Fibroblast of gingiva (primary cell): Measurements from ENCODE around the gene GPS1.

Experiments
- DNase-seq: peaks from one replicate; pipeline ENCODE4 v3.0.0-alpha.2; 2011; ENCODE audit warnings: low read depth

Gene GPS1

GRCh38 chr17:82014971-82015310 lies 36.8 kb upstream of the GPS1 start:
- DNase-seq: no peak

DNA sequence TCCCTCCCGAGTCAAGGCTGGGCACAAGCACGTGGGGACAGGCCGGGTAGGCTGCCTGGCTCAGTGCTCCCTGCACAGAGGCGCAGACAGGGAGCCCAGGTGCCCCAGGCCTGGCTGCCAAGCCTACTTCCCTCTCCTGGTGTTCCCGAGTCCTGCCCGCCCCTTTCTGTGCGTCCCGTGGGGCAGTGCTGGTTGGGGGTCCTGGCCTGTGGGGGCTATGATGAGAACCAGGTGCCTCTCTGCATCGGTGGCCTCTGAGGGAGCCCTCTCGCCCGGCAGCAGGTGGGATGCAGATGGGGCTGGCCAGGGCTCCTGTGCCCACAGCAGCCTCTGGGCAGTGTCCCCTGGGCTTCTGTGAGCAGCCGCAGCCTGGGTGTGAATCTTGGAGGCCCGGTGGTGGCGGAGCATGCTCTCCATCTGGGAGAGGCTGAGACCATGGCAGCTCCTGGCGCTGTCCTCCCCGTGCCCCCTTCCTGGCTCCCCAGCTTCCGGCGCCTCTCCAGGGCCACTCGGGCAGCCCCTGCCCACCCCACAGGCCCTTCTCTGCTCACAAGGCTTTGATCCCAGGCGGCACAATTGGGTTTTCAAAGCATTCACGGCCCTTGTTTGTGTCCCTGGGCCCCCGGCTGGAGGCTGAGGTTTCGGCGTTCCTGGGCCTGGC lies 36.3 kb upstream of the GPS1 start:
- DNase-seq: no peak

- DNase-seq: no peak
Measured at GRCh38 chr17:82016061-82016874, 35.4 kb upstream of the GPS1 start.

DNA sequence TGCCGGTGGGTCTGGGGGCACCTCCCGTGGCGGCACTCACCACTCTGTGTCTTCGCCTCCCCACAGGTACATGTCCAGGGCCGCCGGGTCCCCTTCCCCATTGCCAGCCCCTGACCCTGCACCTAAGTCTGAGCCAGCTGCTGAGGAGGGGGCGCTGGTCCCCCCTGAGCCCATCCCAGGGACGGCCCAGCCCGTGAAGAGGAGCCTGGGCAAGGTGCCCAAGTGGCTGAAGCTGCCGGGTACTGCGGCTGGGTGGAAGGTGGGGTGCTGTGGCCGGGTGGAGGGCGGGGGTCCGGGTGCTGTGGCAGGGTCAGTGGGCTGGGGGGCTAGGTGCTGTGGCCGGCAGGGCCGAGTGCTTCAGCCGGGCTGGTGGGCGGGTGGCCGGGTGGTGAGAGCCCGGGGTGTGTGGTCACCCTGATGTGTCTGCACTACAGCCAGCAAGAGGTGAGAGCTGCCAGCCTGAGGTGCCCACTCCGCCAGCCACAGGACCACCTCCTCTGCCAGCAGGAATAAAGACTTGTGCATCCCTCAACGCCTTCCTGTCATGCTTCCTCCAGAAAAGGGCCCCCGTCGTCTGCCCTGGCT lies 34.7 kb upstream of the GPS1 start:
- no peak for DNase-seq

DNA sequence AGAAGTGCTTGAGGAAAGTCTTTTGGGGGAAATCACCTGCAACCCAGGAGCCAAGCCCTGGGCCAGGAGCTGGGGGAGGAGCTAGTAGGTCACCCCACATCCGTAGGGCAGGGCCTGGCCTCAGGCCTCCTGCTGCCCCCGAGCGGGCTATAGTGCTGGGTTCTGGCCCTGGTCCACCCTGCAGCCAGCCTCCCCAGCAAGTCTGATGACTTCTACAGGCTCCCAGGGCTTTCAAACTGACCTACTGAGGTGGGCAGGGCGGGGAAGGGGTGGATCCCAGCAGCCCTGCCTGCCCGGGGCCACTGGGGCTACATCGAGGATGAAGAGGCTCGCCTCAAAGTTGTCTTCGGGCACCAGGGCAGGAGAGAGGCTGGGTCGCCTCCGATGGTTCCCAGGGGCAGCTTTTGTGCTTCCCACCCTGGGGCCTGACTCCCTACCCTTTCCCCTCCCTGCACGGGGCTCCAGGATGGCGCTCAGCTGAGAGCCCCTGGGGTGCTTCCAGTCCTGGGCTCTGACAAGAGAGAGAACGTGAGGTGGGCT lies 34.0 kb upstream of the GPS1 start:
- DNase-seq: no peak

DNA sequence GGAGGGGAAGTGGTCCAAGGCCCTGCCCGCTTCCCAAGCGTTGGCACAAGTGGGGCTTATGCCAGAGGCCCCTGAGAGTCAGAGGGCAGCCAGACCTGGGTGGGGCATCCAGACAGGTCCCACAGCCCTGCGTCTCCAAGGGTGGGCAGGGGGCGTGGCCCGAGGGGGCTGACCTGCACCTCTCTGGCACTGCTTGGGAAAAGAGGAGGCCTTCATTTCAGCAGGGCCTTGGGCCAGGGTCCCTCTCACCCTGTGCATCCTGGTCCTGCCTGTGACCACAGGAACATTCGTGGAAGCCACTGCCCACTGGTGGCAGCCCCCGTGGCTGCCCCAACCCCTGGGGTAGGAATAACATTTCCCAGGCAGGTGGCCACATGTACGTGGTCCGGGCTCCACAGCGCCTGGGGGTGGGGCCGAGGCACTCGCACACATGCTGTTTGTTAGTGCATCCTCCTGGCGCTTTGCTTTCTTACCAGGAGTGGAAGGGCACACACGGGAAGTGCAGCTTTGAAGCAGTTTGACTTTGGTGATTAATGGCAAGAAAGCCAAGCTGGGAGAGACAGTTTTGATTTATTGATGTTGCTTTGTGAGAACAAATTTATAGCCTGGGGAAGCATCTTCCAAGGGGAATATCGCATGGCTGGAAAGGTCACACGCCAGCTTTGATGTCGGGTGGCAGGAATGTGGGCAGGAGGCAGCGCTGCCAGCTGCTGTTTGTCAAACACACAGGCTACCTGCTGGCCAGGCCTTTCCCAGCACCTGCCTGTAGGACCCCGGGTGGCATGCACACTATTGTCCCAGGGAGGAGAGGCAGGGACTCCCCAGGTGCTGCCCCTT lies 33.3 kb upstream of the GPS1 start:
- no peak for DNase-seq

DNA sequence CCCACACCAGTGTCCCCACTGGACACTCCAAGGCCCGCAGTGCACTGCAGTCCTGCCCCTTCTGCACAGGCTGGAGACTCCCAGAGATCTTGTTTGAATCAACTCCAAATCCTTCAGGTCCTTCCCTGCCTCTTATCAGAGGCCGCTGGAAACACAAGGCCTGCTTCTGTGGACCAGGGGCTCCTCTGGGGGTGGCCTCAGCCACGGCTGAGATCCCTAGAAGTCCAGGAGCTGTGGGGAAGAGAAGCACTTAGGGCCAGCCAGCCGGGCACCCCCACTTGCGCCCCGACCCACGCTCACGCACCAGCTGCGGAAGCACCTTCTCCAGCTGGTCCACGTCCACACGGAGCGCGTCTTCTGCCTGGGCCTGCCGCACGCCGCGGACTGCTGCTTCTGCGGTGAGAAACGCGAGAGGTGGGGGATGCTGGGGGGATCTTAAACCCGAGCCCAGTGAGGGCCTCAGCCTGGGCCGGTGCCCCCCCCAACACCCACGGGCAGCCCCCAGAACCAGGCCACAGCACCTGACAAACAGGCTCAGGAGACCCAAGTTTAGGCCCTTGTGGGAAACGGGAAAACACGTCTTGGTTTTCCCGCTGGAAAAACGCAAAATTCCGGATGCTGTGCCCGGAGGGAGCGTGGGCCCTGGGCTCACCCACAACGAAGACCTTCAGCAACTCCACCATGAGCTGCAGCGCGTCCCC lies 32.6 kb upstream of the GPS1 start:
- DNase-seq: no peak

- DNase-seq: no peak
Measured at GRCh38 chr17:82019690-82020571, 31.8 kb upstream of the GPS1 start.

DNA sequence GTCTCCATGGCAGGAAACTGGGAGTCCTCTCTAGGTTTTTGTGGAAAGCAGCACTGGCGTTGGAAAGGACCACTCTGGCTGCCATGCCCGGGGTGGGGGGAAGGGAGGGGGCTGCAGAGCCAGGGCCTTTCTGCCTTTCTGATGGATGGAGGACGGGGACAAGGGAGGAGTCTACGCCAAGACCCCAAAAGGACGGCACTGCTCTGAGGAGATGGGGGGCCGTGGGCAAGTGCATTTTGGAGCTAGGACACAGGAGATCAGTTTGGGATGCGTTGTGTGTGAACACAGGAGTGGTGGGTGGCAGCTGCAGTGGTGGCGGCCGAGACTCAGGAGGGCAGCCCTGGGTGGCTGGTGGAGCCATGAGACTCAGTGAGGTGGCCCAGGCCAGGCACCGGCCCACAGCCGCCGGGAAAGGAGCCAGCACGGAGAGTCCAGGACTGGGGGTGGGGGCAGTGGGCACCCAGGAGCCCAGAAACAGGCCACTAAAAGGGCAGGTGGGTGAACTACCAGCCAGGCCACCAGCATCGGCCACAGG lies 31.1 kb upstream of the GPS1 start:
- DNase-seq: no peak

DNA sequence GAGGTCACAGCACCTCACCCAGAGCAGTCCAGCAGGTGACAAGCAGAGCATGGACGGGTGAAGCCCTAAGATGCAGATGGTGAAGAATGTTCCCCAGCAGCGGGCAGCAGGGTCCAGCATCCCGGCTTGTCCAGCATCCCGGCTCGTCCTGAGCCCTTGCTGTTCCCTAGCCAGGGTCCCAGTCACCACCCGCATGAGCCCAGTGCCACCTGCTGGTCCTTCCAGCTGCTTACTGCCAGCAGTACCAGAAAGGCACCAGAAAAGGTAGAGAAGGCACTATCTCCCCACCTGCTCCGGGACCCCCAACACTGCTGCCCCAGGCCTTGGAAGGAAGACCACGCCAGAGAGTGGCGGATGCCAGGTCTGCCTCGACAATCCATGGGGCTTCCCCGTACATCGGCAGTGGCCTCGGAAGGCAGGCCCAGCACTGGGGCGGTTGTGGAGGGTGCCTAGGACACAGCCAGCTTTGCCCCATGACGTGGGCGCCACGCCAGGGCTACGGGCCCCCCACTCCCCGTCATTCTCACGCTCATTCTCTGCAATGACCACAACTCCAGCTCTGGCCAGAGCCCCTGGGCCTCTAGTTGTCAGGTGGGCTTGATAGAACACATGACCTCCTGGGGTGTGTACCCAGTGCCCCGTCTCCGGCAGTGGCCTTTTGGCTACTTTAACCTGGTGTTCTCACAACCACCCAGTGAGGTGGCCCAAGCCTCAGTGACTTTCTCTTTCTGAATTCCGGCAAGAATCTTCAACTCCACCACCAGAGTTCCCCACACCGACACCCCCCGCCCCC lies 30.4 kb upstream of the GPS1 start:
- DNase-seq: peak; percentile 72

DNA sequence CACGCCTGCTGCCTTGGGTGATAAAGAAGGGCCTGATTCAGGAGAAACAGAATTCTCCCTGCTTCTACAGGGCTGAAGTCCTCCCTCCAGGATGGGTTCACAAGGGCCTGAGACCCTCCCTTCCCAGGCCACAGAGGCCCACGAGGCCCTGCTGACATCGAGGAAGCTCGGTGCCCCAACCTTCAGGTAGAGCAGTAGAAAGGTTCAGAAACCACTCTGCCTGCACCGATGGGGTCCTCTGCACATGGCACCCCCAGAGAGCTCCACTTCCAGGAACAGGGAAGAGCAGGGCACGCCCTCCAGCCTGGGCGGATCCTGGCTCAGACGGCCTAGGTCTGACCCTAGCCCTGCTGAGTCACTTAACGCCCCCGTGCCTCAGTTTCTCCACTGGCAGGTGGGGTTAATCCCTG lies 29.8 kb upstream of the GPS1 start:
- DNase-seq: no peak

- DNase-seq: no peak
Measured at GRCh38 chr17:82022310-82022980, 29.3 kb upstream of the GPS1 start, which contains the start of gene CENPX. Gene CENPX, minus strand, starts transcription at chr17:82022878. Its CDS starts 17 bp downstream, at chr17:82022861.

GRCh38 chr17:82022981-82023446 lies 28.7 kb upstream of the GPS1 start, which contains the start of gene LRRC45:
Gene LRRC45, plus strand, starts transcription at chr17:82023305. Its CDS starts 339 bp downstream, at chr17:82023644.
- DNase-seq: peak; percentile 100

- no peak for DNase-seq
Measured at GRCh38 chr17:82023447-82024241, 28.1 kb upstream of the GPS1 start.

GRCh38 chr17:82024859-82025258 lies 26.8 kb upstream of the GPS1 start:
- DNase-seq: no peak

DNA sequence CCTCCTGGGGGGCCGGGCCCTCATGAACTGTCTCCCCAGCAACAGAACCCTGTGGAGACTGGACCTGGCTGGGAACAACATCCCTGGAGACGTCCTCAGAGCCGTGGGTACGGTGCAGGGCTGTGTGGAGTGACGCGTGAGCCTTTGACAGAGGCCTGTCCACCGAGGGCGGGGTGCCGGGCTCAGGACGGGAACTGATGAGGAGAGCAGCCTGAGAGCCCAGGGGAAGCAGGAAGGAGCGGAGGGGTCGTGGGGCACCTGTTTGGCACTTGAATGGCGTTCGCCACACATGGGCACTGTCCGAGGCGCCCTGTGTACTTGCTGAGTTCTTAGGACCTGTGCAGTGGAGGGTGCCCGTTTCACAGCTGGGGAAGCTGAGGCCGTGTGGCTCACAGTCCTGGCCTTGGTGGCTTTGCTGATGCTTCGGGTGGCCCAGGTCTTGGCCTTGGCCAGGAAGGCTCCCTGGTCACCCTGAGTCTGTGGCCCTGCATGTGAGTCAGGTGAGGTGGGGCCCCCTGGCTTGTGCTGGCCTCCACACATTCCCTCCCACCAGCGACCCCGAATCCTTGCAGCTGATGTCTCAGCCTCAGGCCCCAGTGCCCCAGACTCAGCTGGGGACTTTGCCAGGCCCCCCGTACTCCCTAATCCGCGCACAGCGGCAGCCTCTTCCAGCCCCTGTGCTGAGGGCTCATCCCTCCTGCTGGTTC lies 26.1 kb upstream of the GPS1 start:
- no peak for DNase-seq

DNA sequence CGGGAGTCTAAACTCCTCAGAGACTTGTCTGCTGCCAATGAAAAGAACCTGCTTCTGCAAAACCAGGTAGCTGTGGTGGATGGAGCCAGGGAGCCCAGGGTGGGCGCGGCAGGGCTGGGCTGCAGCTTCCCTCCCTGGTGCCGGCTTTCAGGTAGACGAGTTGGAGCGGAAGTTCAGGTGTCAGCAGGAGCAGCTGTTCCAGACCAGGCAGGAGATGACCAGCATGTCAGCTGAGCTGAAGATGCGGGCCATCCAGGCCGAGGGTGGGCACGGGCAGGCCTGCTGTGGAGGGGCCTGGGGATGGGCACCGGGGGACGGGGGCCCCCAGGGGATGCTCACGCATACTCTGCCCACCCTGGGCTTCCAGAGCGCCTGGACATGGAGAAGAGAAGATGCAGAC lies 23.5 kb upstream of the GPS1 start:
- DNase-seq: no peak
